Brain microvascular endothelial cell (primary cell): Measurements from ENCODE around the gene RAB5A.
"Not testable (repeated sequence)": the region's sequence is repeated elsewhere in the genome, so short reads cannot be mapped to it uniquely, and the experiment has no call there.

Experiments used
- DNase-seq: peaks from one replicate; pipeline ENCODE4 v3.0.0-alpha.2; 2020
- H3K27ac ChIP-seq: fragments of 250-450 bp; sonication (Bioruptor Pico); 2 replicates; pipeline ENCODE4 v1.5.1; 2020; ENCODE audit warnings: mild to moderate bottlenecking, moderate library complexity
- H3K27me3 ChIP-seq: fragments of 250-450 bp; sonication (Bioruptor Pico); replicated peaks from 2 replicates; pipeline ENCODE4 v1.5.1; 2020; ENCODE audit warnings: mild to moderate bottlenecking
- H3K36me3 ChIP-seq: fragments of 250-450 bp; sonication (Bioruptor Pico); replicated peaks from 2 replicates; pipeline ENCODE4 v1.5.1; 2020; ENCODE audit warnings: mild to moderate bottlenecking
- H3K4me3 ChIP-seq: 2 replicates; pipeline ENCODE4 v1.5.1; 2011; ENCODE audit warnings: low read depth, mild to moderate bottlenecking, control low read depth, low read length, moderate library complexity
- CTCF ChIP-seq: IDR thresholded peaks from 2 replicates; pipeline ENCODE4 v1.5.1; 2011; ENCODE audit warnings: low read depth, mild to moderate bottlenecking, moderate library complexity, low read length, control low read depth, inconsistent platforms; ENCODE audit errors: missing control alignments
- in situ Hi-C: cut with HindIII; loops from 2 replicates; pipeline ENCODE4 v1.10.0; 2017; ENCODE audit warnings: low sequenced_read_pairs, low pct_ligation_motif_present

Gene RAB5A

GRCh38 chr3:19946832-19947548 is at the start of gene RAB5A:
Gene RAB5A (plus strand): TSS chr3:19947097. CDS start chr3:19950899, 3,802 bp downstream.
- Histone ChIP-seq H3K4me3 (peak within 1 kb of the TSS; percentile 96), H3K27ac (peak within 1 kb of the TSS; percentile 92), H3K27me3 (no peaks in the 10 kb centered on the region), H3K36me3 (peaks cover 8% of the 10 kb centered on the region)
- no peak for TF ChIP-seq CTCF
- DNase-seq: peak; percentile 97
- in situ Hi-C loops: no loop called here

GRCh38 chr3:19898721-19899120 is 48.2 kb upstream of the RAB5A start:
- in situ Hi-C loops: no loop called here
- Histone ChIP-seq H3K36me3 (no peaks in the 10 kb centered on the region), H3K27ac (no peak overlapping the region), H3K27me3 (no peaks in the 10 kb centered on the region), H3K4me3 (no peak overlapping the region)
- no peak for TF ChIP-seq CTCF
- peak; percentile 1 for DNase-seq

GRCh38 chr3:19899264-19899663 is 47.6 kb upstream of the RAB5A start:
- no peak for DNase-seq
- in situ Hi-C loops: no loop called here
- H3K36me3 ChIP-seq: no peaks in the 10 kb centered on the region
- TF ChIP-seq CTCF: no peak
- H3K27me3 ChIP-seq: no peaks in the 10 kb centered on the region
- no peak overlapping the region for H3K4me3 ChIP-seq
- H3K27ac ChIP-seq: no peak overlapping the region

GRCh38 chr3:19899833-19900232 is 47.1 kb upstream of the RAB5A start:
- H3K27ac ChIP-seq, in situ Hi-C loops, DNase-seq, H3K4me3 ChIP-seq, H3K27me3 ChIP-seq, H3K36me3 ChIP-seq: not testable (repeated sequence)

GRCh38 chr3:19901337-19901736 is 45.6 kb upstream of the RAB5A start:
- no peaks in the 10 kb centered on the region for H3K27me3 ChIP-seq
- no peak overlapping the region for H3K4me3 ChIP-seq
- no peaks in the 10 kb centered on the region for H3K36me3 ChIP-seq
- no peak for DNase-seq
- no peak for TF ChIP-seq CTCF
- in situ Hi-C loops: no loop called here
- H3K27ac ChIP-seq: no peak overlapping the region

GRCh38 chr3:19901918-19902317 is 45.0 kb upstream of the RAB5A start:
- no peak for TF ChIP-seq CTCF
- DNase-seq: no peak
- no peaks in the 10 kb centered on the region for H3K27me3 ChIP-seq
- no peaks in the 10 kb centered on the region for H3K36me3 ChIP-seq
- in situ Hi-C loops: no loop called here
- H3K27ac ChIP-seq: no peak overlapping the region
- no peak overlapping the region for H3K4me3 ChIP-seq
